A549 treated with DMSO at 1 μM for 4 hours (cell line): ENCODE results near the gene USP12. TPM values are rescaled to one million over a fixed set of nuclear protein-coding genes. Genes with fewer than 3 reads are reported as not detected.

Experiments used
- total RNA-seq: library from RNA; stranded (reverse); fragments of 200-300 nt; extraction: Qiagen RNA extraction; gene quantifications from 5 replicates; pipeline ENCODE4 v1.2.3, GENCODE V29; 2022; ENCODE audit warnings: low read depth

USP12 gene
- 17.7 to 25.5 TPM (median 21.6 TPM) in 5 replicates for total RNA-seq

GRCh38 chr13:27171244-27171826 is at the start of gene USP12:
TSS of gene USP12 (minus strand) at chr13:27171811. CDS start at chr13:27171639, 172 bp downstream.

Other genes with a start within 250 kb of the USP12 start
- 1,214 to 1,539 TPM (median 1,306 TPM) in 5 replicates for gene RPL21, start 79.7 kb upstream of the USP12 start, total RNA-seq
- 2.6 to 5.5 TPM (median 4.1 TPM) in 5 replicates for gene RASL11A, start 99.0 kb upstream of the USP12 start, total RNA-seq